GM23338 (cell line): ENCODE measurements around the gene VCL.

Source experiments
- CREB1 ChIP-seq: fragments of 250-450 bp; sonication (Bioruptor Pico); IDR thresholded peaks from 2 replicates; pipeline ENCODE4 v1.5.0; 2020; ENCODE audit warnings: low read depth, mild to moderate bottlenecking, moderate library complexity
- EZH2 ChIP-seq: fragments of 200-600 bp; sonication (generic); IDR thresholded peaks from one replicate; pipeline ENCODE4 v1.8.0; 2017; ENCODE audit warnings: antibody characterized with exemption, mild to moderate bottlenecking, low read depth; ENCODE audit not compliant: unreplicated experiment
- EZH2phosphoT487 ChIP-seq: fragments of 200-600 bp; sonication (generic); IDR thresholded peaks from one replicate; pipeline ENCODE4 v1.8.1; 2018; ENCODE audit warnings: antibody characterized with exemption; ENCODE audit not compliant: unreplicated experiment
- JUNB ChIP-seq: IDR thresholded peaks from one replicate; pipeline ENCODE4 v1.6.1; 2016; ENCODE audit warnings: antibody characterized with exemption; ENCODE audit not compliant: unreplicated experiment
- POLR2AphosphoS5 ChIP-seq: IDR thresholded peaks from 2 replicates; pipeline ENCODE4 v1.6.1; 2016; ENCODE audit warnings: antibody characterized with exemption, low read depth
- STAT1 ChIP-seq: IDR thresholded peaks from one replicate; pipeline ENCODE4 v1.6.1; 2016; ENCODE audit warnings: antibody characterized with exemption; ENCODE audit not compliant: unreplicated experiment
- TF ChIP-seq, protein P1 (sequence below), 2 experiments: fragments of 200-600 bp in 1 of 2; sonication (generic) in 1 of 2; conservative IDR thresholded peaks; 2 replicates each; pipeline versions ENCODE4 v1.5.1 to v1.6.1; 2016 to 2017; ENCODE audit warnings: antibody characterized with exemption in 2 of 2, low read depth in 2 of 2, mild to moderate bottlenecking in 2 of 2, moderate library complexity in 1 of 2
- TF ChIP-seq, protein P2 (sequence below): IDR thresholded peaks from one replicate; pipeline ENCODE4 v1.6.1; 2018; ENCODE audit warnings: antibody characterized with exemption; ENCODE audit not compliant: unreplicated experiment
- TF ChIP-seq, protein P3 (sequence below): IDR thresholded peaks from 2 replicates; pipeline ENCODE4 v1.6.1; 2016; ENCODE audit warnings: antibody characterized with exemption

DNA sequence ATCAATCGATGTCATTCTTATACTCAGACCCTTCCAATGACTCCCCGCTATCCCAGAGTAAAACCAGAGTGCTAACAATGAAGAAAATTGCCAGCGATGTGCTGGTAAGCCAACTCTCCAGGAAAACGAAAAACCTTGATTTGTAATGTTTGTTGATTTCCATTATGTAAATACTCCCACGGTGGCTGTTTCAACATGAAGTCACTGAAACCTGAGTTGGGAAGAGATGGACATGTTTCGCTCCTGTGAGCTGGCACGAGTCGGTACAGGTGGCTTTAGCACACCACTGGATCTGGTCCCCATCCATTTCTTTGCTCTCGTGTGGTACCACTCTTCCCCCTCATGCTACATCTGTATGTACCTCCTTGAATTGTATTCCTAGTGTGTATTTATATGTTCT lies 99.9 kb downstream of the VCL start:
- TF ChIP-seq POLR2AphosphoS5 (no peak), EZH2 (no peak), JUNB (no peak), EZH2phosphoT487 (no peak), CREB1 (CRISPR knock-in tag) (no peak), STAT1 (no peak)
- TF ChIP-seq, protein P1, sequence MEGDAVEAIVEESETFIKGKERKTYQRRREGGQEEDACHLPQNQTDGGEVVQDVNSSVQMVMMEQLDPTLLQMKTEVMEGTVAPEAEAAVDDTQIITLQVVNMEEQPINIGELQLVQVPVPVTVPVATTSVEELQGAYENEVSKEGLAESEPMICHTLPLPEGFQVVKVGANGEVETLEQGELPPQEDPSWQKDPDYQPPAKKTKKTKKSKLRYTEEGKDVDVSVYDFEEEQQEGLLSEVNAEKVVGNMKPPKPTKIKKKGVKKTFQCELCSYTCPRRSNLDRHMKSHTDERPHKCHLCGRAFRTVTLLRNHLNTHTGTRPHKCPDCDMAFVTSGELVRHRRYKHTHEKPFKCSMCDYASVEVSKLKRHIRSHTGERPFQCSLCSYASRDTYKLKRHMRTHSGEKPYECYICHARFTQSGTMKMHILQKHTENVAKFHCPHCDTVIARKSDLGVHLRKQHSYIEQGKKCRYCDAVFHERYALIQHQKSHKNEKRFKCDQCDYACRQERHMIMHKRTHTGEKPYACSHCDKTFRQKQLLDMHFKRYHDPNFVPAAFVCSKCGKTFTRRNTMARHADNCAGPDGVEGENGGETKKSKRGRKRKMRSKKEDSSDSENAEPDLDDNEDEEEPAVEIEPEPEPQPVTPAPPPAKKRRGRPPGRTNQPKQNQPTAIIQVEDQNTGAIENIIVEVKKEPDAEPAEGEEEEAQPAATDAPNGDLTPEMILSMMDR (conservative IDR thresholded peaks at IDR 0.05; ENCODE audit: low read depth in 2 of 2), result no peak
- TF ChIP-seq, protein P2, sequence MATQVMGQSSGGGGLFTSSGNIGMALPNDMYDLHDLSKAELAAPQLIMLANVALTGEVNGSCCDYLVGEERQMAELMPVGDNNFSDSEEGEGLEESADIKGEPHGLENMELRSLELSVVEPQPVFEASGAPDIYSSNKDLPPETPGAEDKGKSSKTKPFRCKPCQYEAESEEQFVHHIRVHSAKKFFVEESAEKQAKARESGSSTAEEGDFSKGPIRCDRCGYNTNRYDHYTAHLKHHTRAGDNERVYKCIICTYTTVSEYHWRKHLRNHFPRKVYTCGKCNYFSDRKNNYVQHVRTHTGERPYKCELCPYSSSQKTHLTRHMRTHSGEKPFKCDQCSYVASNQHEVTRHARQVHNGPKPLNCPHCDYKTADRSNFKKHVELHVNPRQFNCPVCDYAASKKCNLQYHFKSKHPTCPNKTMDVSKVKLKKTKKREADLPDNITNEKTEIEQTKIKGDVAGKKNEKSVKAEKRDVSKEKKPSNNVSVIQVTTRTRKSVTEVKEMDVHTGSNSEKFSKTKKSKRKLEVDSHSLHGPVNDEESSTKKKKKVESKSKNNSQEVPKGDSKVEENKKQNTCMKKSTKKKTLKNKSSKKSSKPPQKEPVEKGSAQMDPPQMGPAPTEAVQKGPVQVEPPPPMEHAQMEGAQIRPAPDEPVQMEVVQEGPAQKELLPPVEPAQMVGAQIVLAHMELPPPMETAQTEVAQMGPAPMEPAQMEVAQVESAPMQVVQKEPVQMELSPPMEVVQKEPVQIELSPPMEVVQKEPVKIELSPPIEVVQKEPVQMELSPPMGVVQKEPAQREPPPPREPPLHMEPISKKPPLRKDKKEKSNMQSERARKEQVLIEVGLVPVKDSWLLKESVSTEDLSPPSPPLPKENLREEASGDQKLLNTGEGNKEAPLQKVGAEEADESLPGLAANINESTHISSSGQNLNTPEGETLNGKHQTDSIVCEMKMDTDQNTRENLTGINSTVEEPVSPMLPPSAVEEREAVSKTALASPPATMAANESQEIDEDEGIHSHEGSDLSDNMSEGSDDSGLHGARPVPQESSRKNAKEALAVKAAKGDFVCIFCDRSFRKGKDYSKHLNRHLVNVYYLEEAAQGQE, result no peak
- TF ChIP-seq, protein P3, sequence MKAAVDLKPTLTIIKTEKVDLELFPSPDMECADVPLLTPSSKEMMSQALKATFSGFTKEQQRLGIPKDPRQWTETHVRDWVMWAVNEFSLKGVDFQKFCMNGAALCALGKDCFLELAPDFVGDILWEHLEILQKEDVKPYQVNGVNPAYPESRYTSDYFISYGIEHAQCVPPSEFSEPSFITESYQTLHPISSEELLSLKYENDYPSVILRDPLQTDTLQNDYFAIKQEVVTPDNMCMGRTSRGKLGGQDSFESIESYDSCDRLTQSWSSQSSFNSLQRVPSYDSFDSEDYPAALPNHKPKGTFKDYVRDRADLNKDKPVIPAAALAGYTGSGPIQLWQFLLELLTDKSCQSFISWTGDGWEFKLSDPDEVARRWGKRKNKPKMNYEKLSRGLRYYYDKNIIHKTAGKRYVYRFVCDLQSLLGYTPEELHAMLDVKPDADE, result no peak
